Neural cell (in vitro differentiated cells): Measurements from ENCODE around the gene AHNAK.

ENCODE experiments used
- CTCF ChIP-seq: fragments of 450-650 bp; IDR thresholded peaks from 2 replicates; pipeline ENCODE4 v1.5.1; 2014; ENCODE audit warnings: antibody characterized with exemption, mild to moderate bottlenecking, moderate library complexity; ENCODE audit not compliant: poor library complexity, severe bottlenecking
- POLR2AphosphoS5 ChIP-seq: IDR thresholded peaks from 2 replicates; pipeline ENCODE4 v1.6.1; 2012
- REST ChIP-seq: IDR thresholded peaks from 2 replicates; pipeline ENCODE4 v1.6.1; 2012; ENCODE audit warnings: borderline replicate concordance
- SMC3 ChIP-seq: fragments of 450-650 bp; conservative IDR thresholded peaks from 2 replicates; pipeline ENCODE4 v1.6.1; 2014; ENCODE audit warnings: antibody characterized with exemption, mild to moderate bottlenecking, moderate library complexity; ENCODE audit not compliant: poor library complexity
- TAF1 ChIP-seq: IDR thresholded peaks from 2 replicates; pipeline ENCODE4 v1.6.1; 2012; ENCODE audit warnings: low read depth

GRCh38 chr11:62558669-62559068 is 12.1 kb upstream of the AHNAK start:
- TF ChIP-seq CTCF (no peak), TAF1 (no peak), REST (no peak), POLR2AphosphoS5 (no peak), SMC3 (no peak)
